Activated CD8-positive, alpha-beta memory T cell treated with anti-CD3 and anti-CD28 coated beads, Interleukin-2, amount 50 U/mL, for 4 hours (primary cell): ENCODE results near the gene LRRTM4.
"Not testable (repeated sequence)": the region's sequence is repeated elsewhere in the genome, so short reads cannot be mapped to it uniquely, and the experiment has no call there.

Experiments used
- DNase-seq: peaks from one replicate; pipeline ENCODE4 v3.0.0-alpha.2; 2020

LRRTM4 gene

DNA sequence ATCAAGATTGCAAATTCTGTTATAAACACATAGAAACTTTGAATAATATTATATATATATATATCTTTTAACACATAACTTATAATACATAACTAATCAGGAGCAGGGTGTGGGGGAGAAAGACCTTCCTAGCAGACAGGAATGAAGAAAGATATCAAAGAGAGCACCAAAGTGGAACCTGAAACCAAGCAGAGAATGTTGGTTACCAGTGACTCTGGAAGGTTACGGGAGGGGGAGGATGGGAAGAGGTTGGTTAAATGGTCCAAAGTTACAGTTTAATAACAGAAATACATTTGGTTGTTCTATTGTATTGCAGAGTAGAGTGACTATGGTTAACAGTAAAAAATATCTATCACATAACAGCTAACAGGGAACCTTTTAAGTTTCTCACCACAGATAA, 366.7 kb downstream of the LRRTM4 start:
- DNase-seq, result no peak

DNA sequence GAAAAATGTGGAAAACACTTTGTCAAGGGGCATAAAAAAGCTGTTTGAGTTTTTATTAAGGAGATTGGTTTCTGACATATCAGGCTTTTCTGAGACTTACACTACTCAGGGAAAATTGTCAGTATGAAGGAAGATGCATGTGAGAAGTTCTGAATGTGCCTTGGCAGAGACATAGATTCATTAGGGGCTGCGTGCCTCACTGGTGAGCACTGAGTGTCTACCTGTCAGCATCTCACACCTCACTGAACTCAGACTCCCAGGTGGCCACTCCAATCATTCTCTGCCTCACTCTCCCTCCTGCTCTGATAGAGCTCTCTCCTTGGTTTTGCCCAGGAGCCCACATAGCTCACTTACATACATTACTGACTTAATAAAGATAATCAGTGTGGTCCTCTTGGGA, 372.6 kb downstream of the LRRTM4 start:
- DNase-seq, result no peak

DNA sequence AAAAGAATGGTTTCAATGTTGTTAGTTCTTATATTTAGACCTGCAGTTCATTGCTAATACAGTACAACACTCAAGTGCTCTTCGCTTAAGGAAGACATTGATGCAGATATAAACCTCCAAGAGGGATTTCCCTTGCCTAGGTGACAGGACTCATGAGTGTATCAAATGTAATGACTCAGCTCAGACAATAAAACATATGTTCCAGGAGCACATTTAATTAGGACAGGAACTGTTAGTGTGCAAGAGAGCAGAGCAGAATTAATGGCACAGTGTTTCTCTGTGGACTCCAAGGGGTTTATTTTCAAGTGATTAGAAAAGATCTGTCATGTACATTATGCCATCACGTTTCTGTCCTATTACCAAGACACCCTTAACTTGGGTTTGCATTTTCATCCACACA, 375.0 kb downstream of the LRRTM4 start:
- DNase-seq, result no peak

DNA sequence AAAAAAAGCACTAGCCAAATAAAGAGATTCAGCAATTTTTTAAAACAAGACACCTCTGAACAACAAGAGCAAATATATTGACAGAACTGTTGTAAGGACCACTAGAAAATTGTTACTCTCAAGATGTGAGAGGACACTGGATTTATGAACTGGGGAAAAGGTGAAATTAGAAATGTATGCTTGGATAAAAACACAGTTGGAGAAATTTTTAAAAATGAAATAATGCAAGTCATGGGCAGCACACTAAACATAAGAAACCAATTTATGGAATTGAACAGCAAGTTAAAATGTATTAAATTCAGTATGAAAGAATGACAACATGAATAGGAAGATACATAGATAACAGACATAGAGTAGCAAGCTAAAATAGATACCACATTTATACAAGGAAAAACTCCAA, 377.4 kb downstream of the LRRTM4 start:
- no peak for DNase-seq

DNA sequence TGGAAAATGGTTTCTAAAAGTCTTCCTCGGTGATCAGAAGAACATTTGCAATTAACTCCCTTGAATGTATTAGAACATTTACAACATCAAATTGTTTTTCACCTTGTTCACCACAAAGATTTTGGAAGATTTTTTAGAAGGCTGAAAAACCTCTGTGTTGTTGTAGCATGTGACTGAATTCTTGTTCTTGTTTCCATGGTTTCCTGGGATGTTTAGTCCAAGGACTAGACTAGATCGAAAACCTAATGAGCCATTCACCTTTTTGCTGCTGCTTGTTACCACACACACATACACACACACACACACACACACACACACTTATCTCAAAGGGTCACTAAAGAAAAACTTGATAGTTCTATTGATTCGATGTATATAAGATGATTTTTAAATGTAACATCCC, 380.0 kb downstream of the LRRTM4 start:
- no peak for DNase-seq

DNA sequence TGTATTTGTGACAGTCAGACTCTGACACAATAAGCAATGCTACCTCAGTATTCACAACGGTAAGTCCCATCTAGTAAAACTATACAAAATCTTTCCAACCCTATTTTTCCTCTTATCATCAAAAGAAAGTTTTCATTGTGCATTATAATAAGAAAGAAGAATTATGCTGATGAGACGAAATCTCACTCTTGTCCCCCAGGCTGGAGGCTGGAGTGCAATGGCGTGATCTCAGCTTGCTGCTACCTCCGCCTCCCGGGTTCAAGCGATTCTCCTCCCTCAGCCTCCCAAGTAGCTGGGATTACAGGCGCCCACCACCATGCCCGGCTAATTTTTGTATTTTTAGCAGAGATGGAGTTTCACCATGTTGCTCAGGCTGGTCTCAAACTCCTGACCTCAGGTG, 393.7 kb downstream of the LRRTM4 start:
- DNase-seq, result not testable (repeated sequence)

DNA sequence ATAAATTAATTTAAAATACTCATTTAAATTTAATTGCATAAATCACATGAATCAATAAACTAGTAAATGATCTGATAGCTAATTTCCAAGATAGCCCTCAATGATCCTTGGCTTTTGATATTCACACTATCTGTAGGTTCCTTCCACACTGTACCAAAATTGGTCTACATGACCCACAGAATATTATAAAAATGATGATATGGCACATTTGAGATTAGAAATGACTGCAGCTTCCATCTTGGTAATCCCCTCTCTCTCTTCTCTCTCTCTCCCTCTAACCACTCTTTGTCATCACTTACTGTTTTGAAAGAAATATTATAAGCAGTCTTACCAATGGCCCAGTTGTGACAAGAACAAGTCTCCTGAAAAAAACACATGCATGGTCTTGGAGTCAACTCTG, 394.8 kb downstream of the LRRTM4 start:
- no peak for DNase-seq

DNA sequence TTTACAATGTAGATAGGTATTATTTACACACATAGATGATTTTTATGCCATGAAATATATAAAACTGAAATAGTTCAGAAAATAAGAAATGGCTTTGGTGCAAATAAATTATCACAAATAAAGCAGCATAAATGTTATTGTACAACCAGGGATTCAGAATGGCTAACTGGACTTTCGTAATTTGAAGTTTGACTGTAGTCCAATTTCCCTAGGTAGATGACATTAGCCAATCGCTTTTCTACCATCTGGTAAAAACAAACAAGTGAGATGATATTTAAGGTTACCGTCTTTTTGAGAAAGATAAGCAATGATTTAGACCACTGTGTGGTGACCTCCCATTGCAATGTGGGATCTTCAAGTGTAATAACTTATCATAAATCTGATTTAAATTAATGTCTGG, 400.7 kb downstream of the LRRTM4 start:
- no peak for DNase-seq

DNA sequence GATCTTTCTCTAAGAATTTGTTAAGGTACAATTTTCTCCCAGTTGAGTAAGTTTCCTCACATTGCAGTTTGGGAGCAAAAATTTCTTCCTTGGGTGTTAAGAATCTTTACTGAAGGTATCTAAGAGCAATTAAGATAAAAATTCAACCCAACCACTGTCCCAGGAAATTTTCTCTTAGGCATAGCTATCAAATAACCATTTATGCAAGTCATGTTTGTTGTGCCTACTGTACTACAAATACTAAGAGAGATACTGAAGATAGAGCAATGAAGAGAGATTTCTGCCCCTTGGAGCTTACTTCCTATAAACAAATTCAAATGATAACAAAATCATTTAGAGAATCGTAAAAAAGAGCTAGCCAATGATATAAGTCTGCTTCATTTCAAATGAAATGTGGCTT, 402.8 kb downstream of the LRRTM4 start:
- no peak for DNase-seq

DNA sequence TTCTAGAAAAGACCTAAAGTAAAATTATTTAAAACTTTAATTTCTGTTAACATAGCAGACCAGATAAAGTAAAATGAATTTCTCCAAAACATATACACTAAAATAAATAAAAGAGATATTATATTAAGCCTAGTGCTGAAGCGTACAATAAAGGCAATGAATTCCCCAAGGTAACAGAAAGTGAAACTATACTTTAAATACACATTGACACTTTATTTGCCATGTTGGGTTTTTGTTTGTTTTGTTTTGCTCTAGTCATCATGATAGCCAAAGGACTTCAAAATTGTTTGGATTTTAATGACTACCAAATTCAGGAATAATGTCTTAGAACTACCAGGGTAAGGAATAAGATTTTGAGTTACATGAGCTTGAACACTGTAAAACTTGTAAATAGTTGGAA, 413.3 kb downstream of the LRRTM4 start:
- DNase-seq, result no peak

DNA sequence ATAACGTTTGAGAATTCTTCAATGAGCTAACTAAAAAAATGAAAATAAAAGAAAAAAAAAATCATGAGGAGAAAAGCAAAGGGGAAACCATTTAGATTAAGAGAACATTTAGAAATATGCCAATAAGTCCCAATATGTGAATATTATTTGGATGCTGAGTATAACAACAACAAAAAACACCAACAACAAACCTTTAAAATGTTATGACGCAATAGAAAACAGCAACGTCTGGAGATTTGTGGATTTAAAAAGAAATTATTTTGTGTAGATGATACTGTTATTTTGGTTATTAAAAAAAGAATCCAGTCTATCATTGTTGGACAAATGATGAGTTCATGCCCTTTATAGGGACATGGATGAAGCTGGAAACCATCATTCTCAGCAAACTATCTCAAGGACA, 417.2 kb downstream of the LRRTM4 start:
- no peak for DNase-seq

DNA sequence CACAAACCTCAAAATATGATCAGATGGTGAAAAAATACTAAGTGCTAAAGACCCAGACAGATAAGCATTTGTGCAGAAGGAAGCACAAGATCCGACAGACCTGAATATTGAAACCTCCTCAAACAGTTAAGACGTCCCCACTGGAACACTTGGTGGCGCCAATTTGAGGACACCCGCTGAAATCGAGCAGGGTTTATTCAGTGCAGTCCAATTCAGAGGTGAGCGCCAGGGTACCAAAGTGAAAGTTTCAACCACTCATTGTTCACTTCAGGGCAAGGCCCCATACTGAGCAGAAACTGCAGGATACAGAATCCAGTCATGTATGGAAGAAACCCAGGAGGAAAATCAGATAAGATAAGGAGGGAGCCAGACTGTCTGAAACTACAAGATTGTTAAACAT, 417.6 kb downstream of the LRRTM4 start:
- DNase-seq, result no peak

DNA sequence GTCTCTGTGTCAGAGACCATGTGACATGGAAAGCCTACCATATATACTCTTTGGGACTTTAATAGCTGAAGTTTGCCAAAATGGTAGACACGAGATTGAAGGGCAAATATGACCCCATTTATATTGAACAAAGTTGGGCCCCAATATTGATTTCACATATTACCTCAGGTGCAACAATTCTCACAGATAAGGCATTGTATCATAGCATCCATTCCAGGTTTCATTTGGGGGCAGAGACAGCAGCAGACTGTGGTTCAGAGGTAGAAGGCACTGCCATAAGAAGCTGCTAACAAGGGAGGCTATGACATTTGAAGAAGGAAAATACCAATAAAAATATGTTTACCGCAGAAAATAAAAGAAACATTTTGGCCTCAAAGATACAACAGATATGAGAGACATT, 419.2 kb downstream of the LRRTM4 start:
- no peak for DNase-seq

DNA sequence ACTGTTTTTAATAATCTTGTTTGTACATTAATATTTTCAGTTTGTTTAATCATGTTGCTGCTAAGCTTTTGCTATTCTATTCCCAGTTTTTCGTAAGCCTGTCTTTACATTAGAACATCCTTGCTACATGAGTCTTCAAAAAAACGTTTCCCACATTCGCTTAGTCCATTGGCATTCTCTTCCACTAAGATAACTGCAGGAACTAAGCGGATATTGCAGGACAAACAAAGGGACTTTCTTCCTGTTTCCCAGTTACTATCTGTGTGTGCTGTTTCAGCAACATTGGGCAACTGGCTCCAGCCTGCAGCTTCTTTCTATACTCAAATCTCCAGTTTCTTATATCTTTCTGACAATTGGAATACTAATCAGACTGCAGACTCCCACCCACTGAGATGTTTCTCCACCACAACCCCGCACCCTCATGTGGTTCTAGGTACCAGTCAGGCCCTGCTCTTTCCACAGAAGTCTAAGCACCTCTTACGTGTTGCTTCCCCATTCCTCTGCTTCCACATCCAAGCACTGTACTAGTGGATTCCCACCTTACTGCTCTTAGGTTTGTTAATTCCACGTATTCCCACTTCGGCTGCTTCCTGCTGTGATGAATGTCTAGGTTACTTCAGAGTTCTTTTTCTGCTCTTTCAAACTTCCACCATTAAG, 420.3 kb downstream of the LRRTM4 start:
- no peak for DNase-seq

DNA sequence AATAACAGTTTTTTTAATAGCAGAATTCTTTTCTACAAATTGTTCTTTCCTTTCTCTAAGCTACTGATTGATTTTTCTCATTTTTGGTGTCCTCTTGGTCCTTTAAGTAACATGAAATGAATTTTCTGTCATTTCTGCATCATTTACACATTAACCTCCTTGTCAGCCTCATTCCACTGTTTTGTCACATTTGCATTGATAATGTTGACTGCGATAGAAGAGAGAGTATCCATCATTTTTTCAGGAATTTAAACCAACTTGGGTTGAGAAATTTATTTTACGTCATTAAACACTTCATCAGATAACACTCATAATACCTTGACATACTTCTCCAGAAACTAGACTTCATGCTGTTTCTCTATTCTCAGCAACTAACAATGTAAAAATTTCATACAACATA, 422.2 kb downstream of the LRRTM4 start:
- no peak for DNase-seq

DNA sequence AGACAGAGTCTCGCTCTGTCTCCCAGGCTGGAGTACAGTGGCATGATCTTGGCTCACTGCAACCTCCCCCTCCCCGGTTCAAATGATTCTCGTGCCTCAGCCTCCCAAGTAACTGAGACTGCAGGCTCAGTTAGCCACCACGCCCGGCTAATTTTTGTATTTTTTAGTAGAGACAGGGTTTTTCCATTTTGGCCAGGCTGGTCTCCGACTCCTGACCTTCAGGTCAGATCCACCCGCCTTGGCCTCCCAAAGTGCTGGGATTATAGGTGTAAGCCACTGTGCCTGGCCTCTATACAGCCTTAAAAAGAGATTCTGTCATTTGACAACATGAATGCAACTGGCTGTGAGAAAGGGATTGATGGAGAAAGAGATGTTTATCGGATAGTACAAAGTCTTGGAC, 426.7 kb downstream of the LRRTM4 start:
- not testable (repeated sequence) for DNase-seq

DNA sequence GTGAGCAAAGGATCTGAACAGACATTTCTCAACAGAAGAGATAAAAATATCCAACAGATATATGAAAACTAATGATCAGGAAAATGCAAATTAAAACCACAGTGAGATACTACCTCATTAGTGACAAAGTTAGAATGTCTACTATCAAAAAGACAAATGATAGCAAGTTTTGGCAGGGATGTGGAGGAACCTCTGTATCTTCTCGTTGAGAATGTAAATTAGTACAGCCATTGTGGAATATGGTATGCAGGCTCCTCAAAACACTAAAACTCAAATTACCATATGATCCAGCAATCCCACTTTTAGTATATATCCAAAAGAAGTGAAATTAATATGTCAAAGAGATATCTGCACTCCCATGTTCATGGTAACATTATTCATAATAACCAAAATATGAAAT, 427.1 kb downstream of the LRRTM4 start:
- DNase-seq, result no peak

DNA sequence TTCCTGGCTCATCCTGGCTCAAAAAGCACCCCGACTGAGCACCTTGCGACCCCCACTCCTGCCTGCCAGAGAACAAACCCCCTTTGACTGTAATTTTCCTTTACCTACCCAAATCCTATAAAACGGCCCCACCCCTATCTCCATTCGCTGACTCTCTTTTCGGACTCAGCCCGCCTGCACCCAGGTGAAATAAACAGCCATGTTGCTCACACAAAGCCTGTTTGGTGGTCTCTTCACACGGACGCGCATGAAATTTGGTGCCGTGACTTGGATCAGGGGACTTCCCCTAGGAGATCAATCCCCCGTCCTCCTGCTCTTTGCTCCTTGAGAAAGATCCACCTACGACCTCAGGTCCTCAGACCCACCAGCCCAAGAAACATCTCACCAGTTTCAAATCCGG, 433.8 kb downstream of the LRRTM4 start:
- not testable (repeated sequence) for DNase-seq

DNA sequence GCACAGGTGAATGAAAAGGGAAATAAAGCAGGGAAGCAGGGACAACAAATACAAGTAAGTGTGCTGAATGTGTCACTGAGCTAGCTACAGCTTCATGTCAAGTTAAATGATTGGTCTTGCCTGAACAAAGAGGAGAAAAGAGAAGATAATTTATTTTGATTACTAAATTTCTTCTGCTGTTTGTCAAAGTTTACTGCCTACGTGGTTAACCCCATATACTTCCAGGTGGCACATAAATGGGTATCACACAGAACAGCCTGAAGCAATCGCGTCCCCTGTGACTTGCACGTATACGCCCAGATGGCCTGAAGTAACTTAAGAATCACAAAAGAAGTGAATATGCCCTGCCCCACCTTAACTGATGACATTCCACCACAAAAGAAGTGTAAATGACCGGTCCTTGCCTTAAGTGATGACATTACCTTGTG, 434.2 kb downstream of the LRRTM4 start:
- no peak for DNase-seq

DNA sequence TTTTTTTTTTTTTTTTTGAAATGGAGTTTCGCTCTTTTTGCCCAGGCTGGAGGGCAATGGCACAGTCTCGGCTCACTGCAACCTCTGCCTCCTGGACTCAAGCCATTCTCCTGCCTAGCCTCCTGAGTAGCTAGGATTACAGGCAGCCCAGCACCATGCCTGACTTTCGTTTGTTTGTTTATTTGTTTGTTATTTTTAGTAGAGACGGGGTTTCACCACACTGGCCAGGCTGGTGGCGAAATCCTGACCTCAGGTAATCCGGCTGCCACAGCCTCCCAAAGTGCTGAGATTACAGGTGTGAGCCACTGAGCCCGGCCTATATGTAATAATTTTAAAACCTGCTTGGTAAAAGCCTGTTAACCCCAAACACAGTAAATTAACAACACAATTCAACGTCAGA, 435.7 kb downstream of the LRRTM4 start:
- DNase-seq, result no peak

DNA sequence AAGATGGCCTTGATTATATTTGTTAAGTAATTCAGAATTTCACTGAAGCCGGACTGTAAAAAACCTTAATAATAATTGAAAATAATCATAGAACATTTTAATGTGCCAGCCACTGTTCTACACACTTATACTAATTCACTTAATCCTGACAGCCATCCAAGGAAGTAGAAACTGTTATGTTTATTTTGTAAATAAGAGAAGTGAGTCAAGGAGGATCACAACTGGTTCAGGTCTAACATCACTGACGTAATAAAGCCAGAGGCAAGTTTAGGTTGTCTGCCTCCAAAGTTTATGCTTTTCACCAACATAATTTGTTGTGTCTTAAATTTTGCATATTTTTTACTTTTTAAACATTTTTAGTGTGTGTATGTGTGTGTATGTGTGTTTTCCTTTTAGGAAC, 436.1 kb downstream of the LRRTM4 start:
- no peak for DNase-seq

DNA sequence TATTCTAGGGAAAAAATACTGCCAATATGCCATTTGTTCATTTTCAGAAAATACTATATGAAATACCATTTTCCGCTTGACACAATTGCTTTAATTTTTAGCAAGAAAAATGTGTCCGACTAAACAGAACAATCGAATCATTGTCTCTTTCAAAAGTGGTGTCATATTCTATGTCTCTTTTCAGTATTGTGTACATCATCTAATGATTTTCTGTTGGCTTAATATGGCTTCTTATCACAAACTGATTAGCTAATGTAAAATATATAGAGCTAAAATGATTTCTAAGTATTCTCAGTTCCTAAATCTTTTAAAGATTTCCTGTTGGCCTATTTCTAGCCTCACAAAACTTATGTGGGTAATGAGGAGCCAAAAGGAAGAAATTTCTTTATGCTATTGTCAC, 436.6 kb downstream of the LRRTM4 start:
- no peak for DNase-seq

DNA sequence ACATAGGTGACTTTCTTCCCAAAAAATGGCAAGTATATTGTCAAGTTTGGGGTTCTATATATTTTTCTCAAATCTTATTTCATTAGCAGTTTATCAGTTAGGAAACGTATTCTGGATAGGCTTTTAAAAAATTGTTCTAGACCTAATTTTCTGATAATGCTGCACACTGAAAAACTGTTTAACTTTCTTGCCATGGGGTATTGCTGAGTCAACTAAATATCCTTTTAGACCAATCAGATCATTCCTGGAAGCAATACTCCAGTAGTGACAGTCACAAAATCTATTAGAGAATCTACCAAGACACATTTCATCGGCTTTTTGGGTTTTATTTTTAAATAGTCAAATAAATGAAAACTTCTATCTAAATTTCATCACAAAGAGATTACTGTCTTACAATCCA, 440.6 kb downstream of the LRRTM4 start:
- no peak for DNase-seq

DNA sequence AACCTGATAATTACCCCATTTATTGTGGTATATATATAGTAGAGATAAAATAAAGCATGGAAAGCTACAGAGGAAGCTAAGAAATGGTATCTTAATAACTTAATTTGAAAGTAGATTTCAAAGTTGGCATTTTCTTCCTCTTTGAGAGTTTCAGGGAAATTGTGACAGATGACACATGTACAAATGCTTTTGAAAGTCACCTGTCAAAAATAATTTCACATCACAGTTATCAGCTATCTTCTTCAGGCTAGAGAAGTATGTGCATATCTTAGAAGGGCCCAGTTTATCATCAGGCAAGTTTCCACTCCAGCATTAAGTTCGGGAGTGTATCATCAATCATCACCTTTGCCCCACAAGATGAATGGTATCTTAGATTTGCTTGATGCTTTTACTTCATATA, 457.9 kb downstream of the LRRTM4 start:
- DNase-seq, result no peak

DNA sequence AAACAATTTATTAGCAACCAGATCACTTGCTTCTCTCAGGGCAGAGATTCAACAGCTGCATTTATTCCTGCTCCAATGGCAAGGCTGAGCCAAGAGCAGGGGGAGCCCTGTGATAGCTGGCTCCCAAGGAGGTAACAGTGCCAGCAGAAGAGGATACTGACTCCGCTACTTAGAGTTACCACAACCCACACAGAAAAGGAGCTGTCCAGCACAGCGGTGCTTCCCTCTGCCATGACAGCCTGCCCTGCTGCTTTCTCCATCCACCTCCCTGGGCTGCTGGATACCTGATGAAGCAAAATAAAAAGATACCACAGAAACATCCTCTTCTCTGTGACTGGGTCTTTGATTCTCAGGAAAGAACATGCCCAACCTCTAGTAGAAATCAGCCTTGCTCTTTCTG, 467.2 kb downstream of the LRRTM4 start:
- DNase-seq, result no peak

DNA sequence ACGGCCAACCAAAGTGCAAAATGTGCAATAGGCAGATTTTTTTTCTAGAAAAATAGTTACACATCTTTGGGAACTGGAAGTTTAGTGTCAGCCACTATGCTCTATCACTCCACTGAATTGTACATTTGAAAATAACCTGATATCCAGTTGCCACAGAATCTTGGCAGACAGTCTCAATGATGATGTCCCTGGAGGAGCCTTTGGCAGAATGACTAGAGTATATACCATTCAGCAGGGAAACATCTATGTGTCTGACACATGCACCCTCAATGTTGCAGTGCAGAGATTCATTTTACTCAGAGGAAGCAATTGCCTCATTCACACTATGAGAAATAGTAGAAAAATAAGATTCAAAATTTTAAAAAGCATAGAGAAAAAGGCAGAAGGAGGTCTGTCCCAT, 475.8 kb downstream of the LRRTM4 start:
- no peak for DNase-seq
